GM18861 (cell line): Measurements from ENCODE around the gene NFRKB.
"Not testable (repeated sequence)": the region's sequence is repeated elsewhere in the genome, so short reads cannot be mapped to it uniquely, and the experiment has no call there.

Experiments
- ATAC-seq: cut with Tn5 transposase; IDR thresholded peaks from one replicate; pipeline ENCODE4 v1.9.1; 2021; ENCODE audit not compliant: unreplicated experiment

The NFRKB gene

DNA sequence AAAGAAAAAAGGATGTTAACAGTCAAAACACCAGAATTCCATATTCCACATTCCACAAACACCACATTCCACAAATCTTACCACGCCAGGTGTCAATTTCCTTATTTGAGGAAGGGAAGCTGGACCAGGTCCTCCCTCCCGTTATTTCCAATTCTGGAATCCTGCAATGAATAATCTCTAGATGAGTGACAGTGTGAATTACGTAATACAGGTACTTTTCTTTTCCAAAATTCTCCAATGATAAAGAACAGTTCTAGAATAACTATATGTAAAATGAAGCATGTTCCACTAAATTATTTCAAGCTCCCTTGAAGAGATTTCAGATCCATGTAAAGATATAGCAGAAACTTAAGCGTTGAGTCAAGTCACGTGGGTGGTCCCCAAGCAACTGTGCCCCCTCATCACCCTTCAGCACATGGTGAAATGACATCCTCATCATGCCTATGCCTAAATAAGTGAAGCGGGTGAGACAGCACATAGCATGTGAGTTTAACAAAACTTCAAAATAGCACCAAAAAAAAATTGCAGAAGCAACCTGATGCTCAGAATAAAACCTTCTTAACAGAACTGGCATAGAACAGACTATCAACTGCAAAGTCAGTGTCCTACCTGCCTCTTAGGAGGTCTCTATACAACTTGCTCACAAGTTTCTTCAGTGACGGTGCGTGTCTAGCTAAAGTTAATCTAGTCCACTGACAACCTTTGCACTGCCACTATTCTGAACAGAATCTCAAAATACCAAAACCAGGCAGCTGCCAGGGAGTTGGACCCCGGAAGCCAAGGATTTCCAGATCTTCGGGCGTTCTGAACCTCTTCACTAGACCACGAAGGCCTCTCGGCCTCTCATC lies 876 bp downstream of the NFRKB start:
- peak; percentile 27 for ATAC-seq

GRCh38 chr11:129888451-129888850 lies 6.9 kb downstream of the NFRKB start:
- ATAC-seq, result no peak

DNA sequence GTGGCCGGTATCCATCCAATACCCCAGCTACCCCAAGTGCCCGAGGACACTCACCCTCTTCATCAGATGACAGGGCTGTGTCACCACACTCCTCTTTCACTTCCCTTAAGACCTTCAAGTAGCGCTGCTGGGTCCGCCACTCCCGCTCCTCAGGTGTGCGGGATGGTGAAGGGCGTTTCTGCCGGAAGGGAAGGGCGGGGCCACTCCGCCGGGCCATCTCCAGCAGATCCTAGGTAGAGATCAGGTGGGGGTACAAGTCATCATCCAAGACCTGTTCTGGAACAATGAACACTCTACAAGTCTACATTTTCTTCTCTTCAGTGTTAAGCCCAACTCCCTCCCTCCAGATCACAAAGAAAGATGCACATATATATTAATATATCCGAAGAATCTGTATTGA lies 10.0 kb downstream of the NFRKB start:
- no peak for ATAC-seq

DNA sequence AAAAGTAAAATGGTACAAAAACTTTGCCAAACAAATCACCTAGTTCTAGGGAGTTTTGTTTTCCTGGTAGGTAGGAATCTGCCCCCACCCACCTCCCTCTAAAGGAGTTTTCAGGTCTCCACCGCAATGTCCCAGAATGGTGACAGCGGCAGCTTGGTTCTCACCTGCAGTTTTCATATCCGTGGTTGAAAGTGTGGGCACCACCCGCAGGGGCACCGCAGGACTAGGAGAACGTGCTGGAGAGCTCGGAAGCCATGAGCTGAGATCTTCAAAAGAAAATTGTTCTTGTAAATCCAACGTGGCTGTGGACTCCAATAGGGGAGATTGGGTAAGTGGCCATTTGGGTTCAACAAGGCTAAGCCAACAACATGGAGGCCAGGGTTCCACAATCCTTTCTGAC lies 10.8 kb downstream of the NFRKB start:
- ATAC-seq, result no peak

DNA sequence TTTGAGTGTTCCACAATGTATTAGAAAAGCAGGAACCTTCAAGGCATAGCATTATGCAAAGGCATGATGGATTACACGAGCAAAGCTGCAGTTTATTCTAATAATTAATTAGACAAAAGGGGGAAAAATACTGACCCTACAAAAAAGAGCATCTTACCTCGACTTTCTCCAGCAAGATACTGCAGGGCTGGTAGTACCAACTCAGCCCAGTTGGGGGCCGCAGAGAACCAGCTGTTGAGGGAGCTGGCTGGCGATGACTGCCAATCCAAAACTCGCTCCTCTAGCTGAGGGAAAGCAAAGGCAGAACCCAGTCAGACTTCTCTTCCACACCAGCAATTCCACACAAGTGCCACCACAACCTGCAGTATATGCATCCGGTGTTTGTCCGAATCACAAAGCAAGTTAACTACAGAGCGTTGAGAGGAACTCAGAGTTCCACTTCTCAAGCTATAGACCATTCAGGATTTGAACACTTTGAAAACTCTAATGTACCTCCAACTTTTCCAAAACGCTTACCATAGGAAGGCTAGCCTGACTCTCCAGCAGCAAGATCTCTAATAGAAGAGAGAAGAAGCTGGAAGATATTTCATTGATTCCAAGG lies 13.7 kb downstream of the NFRKB start:
- ATAC-seq, result peak; percentile 67

GRCh38 chr11:129880311-129880710 lies 15.1 kb downstream of the NFRKB start:
- no peak for ATAC-seq

DNA sequence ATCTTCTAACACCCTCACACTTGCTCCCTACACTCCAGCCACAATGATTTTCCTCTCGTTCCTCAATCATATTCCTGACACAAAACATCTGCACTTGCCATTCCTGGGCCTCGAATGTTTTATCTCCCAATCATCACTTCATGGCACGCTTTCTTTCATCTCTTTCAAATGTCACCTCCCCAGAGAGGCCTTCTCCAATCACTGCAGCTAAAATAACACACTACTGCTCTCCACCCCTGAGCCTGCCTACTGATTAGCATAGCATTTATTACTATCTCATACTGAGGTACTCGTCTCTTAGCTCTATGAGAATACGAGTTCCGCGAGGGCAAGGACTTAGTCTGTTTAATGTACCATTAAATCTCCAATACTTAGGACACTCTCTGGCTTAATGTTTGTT lies 23.5 kb downstream of the NFRKB start:
- ATAC-seq, result no peak

GRCh38 chr11:129868626-129869025 lies 26.8 kb downstream of the NFRKB start:
- not testable (repeated sequence) for ATAC-seq

- ATAC-seq, result no peak
Observed at GRCh38 chr11:129866311-129866710, 29.1 kb downstream of the NFRKB start.

GRCh38 chr11:129865701-129866100 lies 29.7 kb downstream of the NFRKB start:
- ATAC-seq, result no peak

DNA sequence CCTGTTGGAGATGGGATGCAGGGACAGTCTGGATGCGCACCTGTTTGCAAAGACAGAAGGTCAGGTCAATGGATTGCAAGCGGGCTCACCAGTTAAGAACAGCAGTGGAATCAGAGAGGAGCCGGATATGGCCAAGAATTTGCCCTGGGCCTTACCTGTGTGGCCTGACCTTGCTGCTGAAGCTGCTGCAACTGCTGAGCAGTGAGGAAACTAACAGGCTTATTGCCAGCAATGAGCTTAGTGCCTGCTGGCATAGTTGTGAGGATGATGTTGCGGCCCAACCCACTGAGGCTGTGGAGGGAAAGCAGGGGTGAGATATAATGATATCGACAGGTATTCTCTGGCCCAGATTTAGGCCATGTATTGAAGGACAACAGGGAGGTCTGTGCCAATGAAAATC lies 30.6 kb downstream of the NFRKB start:
- ATAC-seq, result no peak

GRCh38 chr11:129861702-129862522 lies 33.5 kb downstream of the NFRKB start:
- ATAC-seq, result no peak

DNA sequence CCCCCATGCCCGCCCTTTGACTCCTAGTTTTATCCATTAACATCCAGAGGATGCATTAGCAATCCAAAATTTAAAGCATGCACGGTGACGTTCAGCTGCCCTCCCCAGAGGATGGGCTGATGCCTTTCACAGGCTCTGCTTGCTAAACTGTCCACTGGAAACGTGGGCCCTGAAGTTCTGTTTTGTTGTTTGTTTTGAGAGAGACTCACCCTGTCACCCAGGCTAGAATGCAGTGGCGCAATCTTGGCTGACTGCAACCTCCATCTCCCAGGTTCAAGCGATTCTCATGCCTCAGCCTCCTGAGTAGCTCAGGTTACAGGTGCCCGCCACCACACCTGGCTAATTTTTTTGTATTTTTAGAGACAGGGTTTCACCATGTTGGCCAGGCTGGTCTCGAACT lies 39.3 kb downstream of the NFRKB start:
- no peak for ATAC-seq

DNA sequence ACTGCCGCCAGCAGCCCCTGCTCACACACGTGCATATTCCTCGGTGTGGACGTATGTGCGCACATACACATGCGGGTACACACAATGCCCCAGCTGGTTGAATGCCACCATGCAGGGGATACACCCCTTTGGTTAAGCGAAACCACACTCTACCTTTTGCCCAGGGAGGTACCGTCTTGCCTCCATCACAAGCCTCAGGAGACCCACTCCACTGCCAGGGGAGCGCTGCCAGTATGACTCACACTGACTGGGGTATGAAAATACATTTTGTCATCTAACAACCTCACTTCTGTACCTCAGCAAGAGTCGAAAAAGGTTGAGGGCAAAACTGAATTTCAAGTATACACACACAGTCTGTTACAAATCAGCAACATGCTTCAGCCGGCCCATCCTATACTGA lies 40.3 kb downstream of the NFRKB start:
- ATAC-seq, result no peak

DNA sequence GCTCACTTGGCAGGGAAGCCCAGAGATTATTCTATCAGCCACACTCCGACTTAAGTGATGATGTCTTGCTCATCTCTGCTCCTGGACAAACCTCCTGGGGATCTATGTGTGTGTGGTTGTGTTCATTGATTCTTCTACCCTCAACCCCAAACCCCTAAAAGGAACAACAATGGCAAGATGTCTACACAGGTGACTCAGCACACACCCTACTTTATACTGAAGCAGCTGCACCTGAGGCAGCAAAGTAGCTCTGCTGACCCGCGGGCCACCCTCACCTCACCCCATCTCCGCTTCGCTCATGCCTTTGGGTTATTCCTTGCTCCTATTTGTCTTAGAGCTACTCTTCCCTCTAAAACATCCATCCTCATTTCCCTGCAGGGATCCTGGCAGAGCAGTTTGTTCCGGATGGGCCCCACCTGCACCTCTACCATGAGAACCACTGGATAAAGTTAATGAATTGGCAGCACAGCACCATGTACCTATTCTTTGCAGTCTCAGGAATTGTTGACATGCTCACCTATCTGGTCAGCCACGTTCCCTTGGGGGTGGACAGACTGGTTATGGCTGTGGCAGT lies 41.1 kb downstream of the NFRKB start:
- ATAC-seq, result no peak

DNA sequence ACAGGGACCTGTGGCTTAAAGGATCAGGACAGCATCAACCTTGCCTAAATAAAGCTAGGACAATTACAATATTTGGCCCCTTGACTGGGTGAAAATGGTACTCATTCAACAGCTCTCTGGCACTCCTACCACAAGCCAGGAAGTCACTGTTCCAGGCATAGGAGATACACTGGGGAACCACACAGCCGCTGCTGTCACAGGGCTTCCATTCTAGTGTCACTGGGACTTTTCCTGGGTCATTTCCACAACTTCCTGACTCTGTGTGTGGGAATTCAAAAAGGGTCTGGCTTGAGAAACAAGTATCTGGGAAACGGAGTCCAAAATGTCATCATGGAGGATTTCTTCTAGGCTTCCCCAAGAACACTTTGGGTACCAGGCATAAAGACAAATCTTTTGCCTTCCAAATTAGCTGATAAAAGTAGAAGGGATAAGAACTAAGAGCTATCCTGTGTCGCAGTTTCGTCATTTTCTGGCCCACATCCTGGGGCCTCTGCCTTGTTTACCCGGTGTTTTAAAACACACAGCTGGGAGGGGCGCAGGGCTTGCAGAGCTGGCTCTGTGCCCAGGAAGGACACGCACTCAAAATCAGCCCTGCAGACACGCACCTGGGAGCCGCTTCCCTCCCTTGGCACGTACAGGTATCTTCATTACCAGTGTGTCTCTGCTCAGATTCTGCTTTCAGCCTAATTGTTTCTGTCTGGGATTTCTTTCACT lies 41.7 kb downstream of the NFRKB start:
- no peak for ATAC-seq

- no peak for ATAC-seq
Observed at GRCh38 chr11:129852125-129852740, 43.1 kb downstream of the NFRKB start.

GRCh38 chr11:129849447-129850130 lies 45.8 kb downstream of the NFRKB start:
- ATAC-seq, result no peak

DNA sequence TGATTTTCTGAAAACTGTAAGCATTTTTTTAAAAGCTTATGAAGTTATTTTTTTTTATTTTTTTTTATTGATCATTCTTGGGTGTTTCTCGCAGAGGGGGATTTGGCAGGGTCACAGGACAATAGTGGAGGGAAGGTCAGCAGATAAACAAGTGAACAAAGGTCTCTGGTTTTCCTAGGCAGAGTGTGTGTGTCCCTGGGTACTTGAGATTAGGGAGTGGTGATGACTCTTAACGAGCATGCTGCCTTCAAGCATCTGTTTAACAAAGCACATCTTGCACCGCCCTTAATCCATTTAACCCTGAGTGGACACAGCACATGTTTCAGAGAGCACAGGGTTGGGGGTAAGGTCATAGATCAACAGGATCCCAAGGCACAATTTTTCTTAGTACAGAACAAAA lies 48.0 kb downstream of the NFRKB start:
- ATAC-seq, result not testable (repeated sequence)
